Fibroblast of villous mesenchyme (primary cell): ENCODE results near the gene SLC22A2. TPM values are rescaled to one million over a fixed set of nuclear protein-coding genes. Genes with fewer than 3 reads are reported as not detected.

ENCODE experiments used
- DNase-seq: peaks from one replicate; pipeline ENCODE4 v3.0.0-alpha.2; 2010; ENCODE audit warnings: low read depth
- H3K4me3 ChIP-seq: 2 replicates; pipeline ENCODE4 v1.5.1; 2011; ENCODE audit warnings: low read depth, mild to moderate bottlenecking, low read length
- total RNA-seq: library from RNA; depleted of rRNA; stranded (reverse); fragments of >200 nt; gene quantifications from 2 replicates; pipeline ENCODE4 v1.2.3, GENCODE V29; 2012
- TF ChIP-seq, protein P1 (sequence below): IDR thresholded peaks from 2 replicates; pipeline ENCODE4 v1.5.1; 2012; ENCODE audit warnings: low read depth, mild to moderate bottlenecking, low read length; ENCODE audit not compliant: insufficient read depth

Gene SLC22A2
- total RNA-seq, 1 donor, result under 0.01 TPM

GRCh38 chr6:160278786-160279310 is 20.2 kb upstream of the SLC22A2 start:
- DNase-seq, result peak; percentile 92
- TF ChIP-seq, protein P1, sequence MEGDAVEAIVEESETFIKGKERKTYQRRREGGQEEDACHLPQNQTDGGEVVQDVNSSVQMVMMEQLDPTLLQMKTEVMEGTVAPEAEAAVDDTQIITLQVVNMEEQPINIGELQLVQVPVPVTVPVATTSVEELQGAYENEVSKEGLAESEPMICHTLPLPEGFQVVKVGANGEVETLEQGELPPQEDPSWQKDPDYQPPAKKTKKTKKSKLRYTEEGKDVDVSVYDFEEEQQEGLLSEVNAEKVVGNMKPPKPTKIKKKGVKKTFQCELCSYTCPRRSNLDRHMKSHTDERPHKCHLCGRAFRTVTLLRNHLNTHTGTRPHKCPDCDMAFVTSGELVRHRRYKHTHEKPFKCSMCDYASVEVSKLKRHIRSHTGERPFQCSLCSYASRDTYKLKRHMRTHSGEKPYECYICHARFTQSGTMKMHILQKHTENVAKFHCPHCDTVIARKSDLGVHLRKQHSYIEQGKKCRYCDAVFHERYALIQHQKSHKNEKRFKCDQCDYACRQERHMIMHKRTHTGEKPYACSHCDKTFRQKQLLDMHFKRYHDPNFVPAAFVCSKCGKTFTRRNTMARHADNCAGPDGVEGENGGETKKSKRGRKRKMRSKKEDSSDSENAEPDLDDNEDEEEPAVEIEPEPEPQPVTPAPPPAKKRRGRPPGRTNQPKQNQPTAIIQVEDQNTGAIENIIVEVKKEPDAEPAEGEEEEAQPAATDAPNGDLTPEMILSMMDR, result no peak

GRCh38 chr6:160278311-160278710 is 19.7 kb upstream of the SLC22A2 start:
- TF ChIP-seq, protein P1, result no peak
- H3K4me3 ChIP-seq, result no peak overlapping the region
- DNase-seq, result no peak

More at GRCh38 chr6:160278786-160279310, 20.2 kb upstream of the SLC22A2 start:
- H3K4me3 ChIP-seq, result no peak overlapping the region

- H3K4me3 ChIP-seq, result no peak overlapping the region
- no peak for DNase-seq
- TF ChIP-seq, protein P1, result no peak
Observed at GRCh38 chr6:160277546-160277945, 18.9 kb upstream of the SLC22A2 start.

- TF ChIP-seq, protein P1, result no peak
- H3K4me3 ChIP-seq, result no peak overlapping the region
- no peak for DNase-seq
Observed at GRCh38 chr6:160277144-160277543, 18.5 kb upstream of the SLC22A2 start.

- DNase-seq, result no peak
- H3K4me3 ChIP-seq, result no peak overlapping the region
- TF ChIP-seq, protein P1, result no peak
Observed at GRCh38 chr6:160276126-160276525, 17.5 kb upstream of the SLC22A2 start.

DNA sequence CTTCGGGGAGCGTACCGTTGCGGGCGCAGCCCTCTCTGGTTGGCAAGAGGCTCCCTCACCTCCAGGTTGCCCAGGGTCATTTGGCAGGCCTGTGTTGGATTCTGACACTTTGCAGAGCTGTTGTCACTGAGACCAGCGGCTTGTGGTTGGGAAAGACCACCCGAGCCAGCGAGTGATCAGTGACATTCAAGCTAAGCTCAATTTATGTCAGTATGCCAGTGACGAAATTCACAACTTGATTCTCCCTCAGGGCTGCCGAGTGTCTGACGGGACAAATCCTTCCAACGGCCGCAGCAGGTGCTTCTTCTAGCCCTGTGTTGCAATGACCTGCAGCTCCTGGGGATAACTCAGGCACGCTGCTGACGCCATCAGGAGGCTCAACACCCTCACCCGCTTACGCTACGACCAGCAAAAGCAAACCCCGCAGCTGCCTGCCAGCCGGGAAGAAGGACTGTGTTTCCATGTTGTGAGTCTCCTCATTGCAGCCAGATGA is 16.9 kb upstream of the SLC22A2 start:
- DNase-seq, result no peak
- no peak overlapping the region for H3K4me3 ChIP-seq
- TF ChIP-seq, protein P1, result no peak

DNA sequence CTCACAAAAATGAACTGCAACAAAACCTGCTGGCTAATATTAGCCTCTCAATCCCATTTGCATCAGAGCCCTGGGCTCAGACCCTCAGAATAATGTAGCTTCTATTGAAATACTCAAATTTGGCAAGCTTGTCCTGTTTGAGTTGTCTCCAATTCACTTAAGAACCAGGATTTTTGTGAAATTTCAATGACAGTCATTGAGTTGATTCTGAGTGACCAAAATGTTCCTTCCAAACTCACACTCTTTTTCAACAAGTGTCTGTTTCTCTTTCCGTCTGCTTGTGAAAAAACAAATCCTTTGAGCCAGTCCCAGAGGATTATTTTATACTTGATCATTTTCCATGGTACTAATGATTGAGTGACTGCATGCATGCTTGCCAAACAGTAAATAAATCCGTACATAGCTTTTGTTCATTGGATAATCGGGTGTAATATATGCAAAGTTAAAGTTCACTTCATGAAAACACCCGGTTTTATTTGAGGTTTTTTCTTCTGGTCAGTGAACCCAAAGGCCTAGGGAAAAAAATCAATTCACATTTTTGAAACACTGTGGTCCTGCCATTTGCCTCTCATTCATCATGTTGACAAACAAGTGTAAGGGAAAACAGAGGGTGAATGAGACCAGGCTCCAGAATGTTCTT is 16.4 kb upstream of the SLC22A2 start:
- no peak overlapping the region for H3K4me3 ChIP-seq
- no peak for DNase-seq
- TF ChIP-seq, protein P1, result no peak
